GM12892 (cell line): Measurements from ENCODE around the gene C4A.

Experiments
- DNase-seq: peaks from one replicate; pipeline ENCODE4 v3.0.0; 2011; ENCODE audit not compliant: insufficient read length
- FAIRE-seq: peaks from 2 replicates; lab custom pipeline; 2011; peaks lifted over from hg19 to GRCh38; lab: Jason Lieb, UNC
- POLR2A ChIP-seq: IDR thresholded peaks from 2 replicates; pipeline ENCODE4 v1.6.1; 2011; ENCODE audit warnings: low read depth, low read length, control low read depth
- POLR2AphosphoS5 ChIP-seq: IDR thresholded peaks from 2 replicates; pipeline ENCODE4 v1.6.1; 2011; ENCODE audit warnings: low read depth, low read length, control low read depth
- TAF1 ChIP-seq: IDR thresholded peaks from 2 replicates; pipeline ENCODE4 v1.6.1; 2011; ENCODE audit warnings: low read depth, mild to moderate bottlenecking, control low read depth, low read length, borderline replicate concordance

Gene C4A

DNA sequence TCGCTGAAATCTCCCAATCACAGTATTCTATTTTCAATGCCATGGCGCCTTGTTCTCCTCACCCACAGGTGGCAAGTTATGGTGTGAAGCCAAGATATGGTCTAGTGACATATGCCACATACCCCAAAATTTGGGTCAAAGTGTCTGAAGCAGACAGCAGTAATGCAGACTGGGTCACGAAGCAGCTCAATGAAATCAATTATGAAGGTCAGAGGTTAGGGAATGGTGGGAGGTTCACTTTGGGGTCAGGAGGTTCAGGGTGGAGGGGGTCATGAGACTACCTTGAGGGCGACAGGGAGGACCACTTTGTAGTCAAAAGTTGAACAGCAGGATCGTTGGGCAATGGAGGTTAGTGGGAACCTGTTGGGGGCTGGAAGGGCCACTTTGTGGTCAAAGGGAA, 33.6 kb upstream of the C4A start:
- TF ChIP-seq POLR2AphosphoS5 (no peak), POLR2A (no peak), TAF1 (no peak)
- DNase-seq (no peak), FAIRE-seq (no peak)

DNA sequence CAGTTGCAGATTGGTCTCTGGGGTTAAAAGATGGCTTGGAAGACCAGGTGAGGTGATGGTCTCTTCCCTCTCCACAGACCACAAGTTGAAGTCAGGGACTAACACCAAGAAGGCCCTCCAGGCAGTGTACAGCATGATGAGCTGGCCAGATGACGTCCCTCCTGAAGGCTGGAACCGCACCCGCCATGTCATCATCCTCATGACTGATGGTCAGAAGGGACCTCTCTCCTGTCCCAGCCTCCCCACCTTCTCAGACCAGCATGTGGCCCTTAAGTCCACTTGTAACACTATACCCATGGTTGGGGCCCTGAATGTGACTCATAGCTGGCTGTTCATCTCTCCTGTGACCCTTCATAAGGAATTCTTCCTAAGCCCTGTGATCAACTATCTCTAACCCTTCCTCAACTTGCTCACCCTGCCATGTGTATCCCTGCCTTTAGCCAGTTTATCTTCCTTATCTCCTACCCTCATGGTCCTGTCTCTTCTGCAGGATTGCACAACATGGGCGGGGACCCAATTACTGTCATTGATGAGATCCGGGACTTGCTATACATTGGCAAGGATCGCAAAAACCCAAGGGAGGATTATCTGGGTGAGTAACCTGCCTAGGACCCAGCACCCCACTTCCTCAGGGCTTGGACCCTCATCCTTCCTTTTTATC, 33.0 kb upstream of the C4A start:
- no peak for TF ChIP-seq TAF1
- 0 out of 2 replicates have a peak, but pooled peaks have one; percentile 32 for TF ChIP-seq POLR2A
- FAIRE-seq (no peak), DNase-seq (no peak)

DNA sequence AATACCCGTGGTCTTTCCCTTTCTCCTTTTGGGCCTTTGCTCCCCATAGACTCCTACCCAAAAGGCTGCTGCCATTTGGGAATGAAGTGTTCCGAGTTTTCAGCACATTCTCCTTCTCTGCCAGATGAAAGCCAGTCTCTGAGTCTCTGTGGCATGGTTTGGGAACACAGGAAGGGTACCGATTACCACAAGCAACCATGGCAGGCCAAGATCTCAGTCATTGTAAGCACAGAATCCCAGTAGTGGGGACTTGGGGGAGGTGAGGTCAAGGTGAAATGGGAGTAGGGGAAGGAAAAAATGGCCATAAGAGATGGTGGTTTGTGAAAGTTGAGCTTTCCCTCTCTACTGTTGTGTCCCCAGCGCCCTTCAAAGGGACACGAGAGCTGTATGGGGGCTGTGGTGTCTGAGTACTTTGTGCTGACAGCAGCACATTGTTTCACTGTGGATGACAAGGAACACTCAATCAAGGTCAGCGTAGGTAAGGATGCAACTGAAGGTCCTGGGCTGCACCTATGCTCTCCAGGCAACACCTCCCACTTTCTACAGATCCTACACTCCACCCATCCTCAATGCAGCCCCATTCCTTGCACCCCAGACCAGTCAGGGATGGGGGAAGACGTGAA, 31.8 kb upstream of the C4A start:
- DNase-seq: no peak
- no peak for FAIRE-seq
- TF ChIP-seq POLR2A (no peak), TAF1 (no peak), POLR2AphosphoS5 (no peak)

DNA sequence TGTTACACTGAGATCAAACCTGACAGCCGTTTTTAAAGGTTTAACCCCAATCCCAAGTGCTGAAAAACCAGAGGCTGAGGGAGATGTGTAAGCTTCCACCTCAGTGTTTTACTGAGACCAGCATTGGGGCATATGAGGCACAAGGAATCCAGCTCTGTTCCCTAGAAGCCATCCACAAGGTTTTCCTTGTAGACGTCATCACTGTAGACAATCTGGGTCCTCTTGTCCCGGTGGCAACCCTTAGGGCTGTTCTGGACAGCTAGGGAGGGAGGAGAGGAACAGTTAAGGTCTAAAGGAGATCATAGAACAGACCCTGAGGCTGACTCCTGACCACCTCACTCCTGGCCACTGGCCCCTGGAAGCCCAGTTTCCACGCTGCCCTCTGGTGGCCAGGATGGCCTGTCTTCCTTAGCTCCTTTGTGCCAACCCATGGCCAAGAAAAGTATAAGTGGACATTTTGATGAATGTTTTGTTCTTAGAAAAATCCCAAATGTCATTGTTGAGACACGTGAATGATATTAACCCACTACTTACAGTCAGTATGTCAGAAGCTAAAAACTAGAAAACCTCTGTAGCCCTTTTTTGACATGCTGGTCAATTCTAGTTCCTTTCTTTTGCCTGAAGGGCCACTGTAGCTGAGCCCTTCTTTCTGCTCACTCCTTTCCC, 29.6 kb upstream of the C4A start:
- no peak for DNase-seq
- FAIRE-seq: no peak
- no peak for TF ChIP-seq TAF1
- no peak for TF ChIP-seq POLR2AphosphoS5
- TF ChIP-seq POLR2A: no peak

DNA sequence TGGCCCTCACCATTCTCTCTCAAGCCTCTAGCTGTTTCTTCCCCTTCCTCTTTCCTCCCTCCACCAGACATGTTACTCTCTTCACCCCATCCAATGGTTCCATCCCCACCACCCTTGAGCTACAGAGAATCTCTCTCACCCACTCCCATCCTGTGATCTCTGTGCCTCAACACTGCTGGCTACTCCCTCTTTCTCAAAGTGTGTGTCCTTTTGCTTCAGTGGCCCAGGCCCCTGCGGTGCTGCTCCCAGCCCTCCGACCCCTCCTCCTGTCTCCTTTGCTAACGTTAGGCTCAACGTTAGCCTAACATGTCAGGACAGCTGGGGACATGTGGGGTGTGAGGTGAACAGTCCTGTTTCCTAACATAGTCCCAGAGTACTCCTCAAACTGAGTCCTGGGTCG, 29.0 kb upstream of the C4A start:
- no peak for TF ChIP-seq POLR2AphosphoS5
- no peak for TF ChIP-seq TAF1
- no peak for TF ChIP-seq POLR2A
- FAIRE-seq: no peak

DNA sequence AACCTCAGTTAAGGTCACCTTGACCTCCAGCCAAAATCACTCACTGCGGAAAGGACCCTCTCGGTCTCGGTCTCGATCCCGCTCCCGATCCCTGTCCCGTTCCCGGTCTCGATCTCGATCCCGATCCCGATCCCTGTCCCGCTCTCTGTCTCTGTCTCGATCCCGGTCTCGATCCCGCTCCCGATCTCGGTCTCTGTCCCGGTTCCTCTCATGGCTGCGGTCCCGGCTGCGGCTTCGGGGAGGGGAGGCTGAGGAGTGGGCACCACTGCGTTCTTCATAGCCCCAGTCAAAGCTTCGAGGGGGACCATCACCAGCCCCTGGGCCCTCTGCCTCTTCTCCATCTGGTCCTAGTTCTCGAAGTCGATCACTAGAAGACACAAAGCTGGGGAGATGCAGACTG, 27.3 kb upstream of the C4A start:
- FAIRE-seq: no peak
- TF ChIP-seq POLR2A: no peak
- no peak for TF ChIP-seq POLR2AphosphoS5
- no peak for TF ChIP-seq TAF1

More for the DNA sequence above, 29.0 kb upstream of the C4A start:
- no peak for DNase-seq

DNA sequence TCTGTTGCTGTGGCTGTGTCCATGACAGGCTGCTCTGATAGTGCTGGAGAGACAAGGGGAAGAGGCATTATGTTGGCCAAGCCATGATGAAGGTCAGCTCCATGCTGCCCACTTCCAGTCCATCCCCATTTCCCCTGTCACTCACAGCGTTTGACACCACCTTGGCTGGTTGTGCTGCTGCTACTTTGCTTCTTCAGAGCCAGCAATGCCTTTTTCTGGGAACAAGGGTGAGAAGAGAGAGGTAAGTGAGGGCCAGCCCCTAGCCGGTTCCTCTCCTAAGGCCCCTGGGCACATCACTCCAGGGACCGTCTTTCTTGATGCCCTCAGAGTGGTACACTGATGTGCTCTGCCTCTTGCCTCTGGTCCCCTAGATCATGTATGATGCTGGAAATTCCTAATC, 25.1 kb upstream of the C4A start:
- TF ChIP-seq TAF1 (no peak), POLR2A (no peak), POLR2AphosphoS5 (no peak)

More for the DNA sequence above, 27.3 kb upstream of the C4A start:
- DNase-seq: no peak

DNA sequence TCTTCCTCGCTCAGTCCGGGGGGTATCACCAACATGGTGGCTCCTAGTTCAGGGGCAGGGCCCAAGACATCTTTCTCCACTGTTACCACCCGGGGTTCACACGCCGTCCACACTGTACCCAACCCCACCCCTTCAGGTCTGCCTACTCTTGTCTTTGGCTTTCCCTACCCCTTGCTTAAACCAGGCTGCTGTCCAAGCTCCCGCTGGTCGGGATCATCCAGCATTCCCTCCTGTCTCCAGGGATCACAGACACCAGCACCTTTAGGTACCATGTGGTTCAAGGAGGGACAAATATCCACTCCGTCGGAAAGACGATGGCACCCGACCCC, 23.5 kb upstream of the C4A start:
- DNase-seq (no peak), FAIRE-seq (no peak)
- TF ChIP-seq POLR2A (no peak), TAF1 (no peak), POLR2AphosphoS5 (no peak)

More for the DNA sequence above, 25.1 kb upstream of the C4A start:
- DNase-seq (no peak), FAIRE-seq (no peak)

DNA sequence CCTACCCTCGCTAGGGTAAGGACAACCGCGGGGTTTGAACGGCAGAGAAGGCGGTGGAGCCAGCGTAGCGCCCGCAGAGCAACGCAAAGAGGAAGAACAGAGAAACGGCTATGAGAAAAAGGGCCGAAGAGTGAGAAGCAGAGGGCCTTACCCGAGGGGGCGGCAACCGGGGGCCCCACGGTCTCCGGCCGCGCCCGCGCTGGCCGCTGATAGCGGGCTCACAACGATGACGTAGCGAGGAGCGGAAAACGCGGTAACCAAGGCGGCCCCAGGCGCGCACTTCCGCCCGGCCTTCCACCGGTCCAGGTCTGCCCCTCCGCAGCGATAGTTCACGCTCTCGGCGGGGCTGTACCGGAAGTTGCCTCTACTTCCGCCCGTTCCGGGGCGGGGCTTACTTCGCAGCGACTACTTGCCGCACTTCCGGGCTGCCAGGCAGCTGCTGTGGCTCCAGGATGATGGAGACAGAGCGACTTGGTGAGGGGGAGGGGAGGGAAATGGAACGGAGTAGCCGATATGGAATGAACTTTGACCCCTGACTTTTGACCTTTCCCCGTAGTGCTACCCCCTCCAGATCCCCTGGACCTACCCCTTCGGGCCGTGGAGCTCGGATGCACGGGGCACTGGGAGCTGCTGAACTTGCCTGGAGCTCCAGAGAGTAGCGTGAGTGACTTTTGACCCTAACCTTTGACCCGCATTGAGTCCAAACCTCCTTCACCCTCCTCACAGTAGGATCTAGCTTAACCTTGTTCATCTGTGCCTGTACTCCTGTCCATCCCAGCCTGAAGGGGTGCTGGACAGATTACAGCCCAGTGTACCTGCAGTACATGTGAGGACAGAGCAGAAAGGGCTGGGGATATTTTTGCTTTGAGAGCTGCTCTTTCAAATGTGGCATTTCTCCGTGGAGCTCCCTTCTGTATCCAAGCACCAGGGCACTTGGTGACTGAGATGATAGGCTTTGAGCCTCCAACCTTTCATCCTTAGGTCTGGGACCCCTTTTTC, 22.8 kb upstream of the C4A start, which contains the start of the genes NELFE and SKIC2:
NELFE (minus strand) TSS at position 231 of the 999 bp plus-strand sequence. CDS start 525 bp downstream, outside the sequence.
SKIC2 (plus strand) TSS at position 435 of the 999 bp plus-strand sequence; CDS start at position 453, 18 bp downstream.
- peak; percentile 100 for DNase-seq
- peak; percentile 94 for FAIRE-seq
- TF ChIP-seq TAF1 (peak; percentile 98), POLR2AphosphoS5 (peak; percentile 88), POLR2A (peak; percentile 88)

DNA sequence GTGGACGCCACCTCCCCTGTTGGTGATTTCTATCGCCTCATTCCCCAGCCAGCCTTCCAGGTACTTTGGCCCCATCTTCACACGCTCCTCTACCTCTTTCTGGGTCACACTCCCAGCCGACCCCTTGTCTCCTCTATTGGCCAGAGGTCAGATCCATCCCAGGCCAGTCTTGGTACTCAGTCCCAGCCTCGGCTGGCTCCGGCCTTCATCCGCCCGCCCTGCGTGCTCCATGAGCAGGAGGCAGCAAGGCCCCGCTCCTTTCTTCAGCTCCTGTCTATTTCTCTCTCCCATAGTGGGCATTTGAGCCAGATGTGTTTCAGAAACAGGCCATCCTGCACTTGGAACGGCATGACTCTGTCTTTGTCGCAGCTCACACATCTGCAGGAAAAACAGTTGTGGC, 20.2 kb upstream of the C4A start:
- FAIRE-seq: no peak
- DNase-seq: no peak
- TF ChIP-seq POLR2A: no peak
- TF ChIP-seq POLR2AphosphoS5: no peak
- no peak for TF ChIP-seq TAF1

DNA sequence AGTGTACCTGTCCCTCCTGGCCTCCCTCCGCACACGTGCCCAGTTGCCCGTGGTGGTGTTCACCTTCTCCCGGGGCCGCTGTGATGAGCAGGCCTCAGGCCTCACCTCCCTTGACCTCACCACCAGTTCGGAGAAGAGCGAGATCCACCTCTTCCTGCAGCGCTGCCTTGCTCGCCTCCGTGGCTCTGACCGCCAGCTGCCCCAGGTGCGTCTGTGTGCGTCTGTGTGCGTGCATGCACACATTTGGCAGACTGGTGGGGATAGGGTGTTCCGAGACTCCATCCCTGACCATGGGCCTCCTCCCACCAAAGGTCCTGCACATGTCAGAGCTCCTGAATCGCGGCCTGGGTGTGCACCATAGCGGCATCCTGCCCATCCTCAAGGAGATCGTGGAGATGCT, 17.9 kb upstream of the C4A start:
- TF ChIP-seq TAF1: 0 out of 2 replicates have a peak, but pooled peaks have one; percentile 19
- no peak for TF ChIP-seq POLR2AphosphoS5
- TF ChIP-seq POLR2A: no peak
- no peak for FAIRE-seq

More for the DNA sequence above, 17.9 kb upstream of the C4A start:
- no peak for DNase-seq
